GM11168 (cell line): ENCODE results near the gene KRTAP10-1.

Source experiments
- in situ Hi-C: fragments of 300-500 bp; cut with MboI; formaldehyde crosslinking; loops from one replicate; pipeline ENCODE4 v1.12.0; 2022; ENCODE audit warnings: low sequenced_read_pairs; ENCODE audit not compliant: unreplicated experiment

KRTAP10-1 gene

DNA sequence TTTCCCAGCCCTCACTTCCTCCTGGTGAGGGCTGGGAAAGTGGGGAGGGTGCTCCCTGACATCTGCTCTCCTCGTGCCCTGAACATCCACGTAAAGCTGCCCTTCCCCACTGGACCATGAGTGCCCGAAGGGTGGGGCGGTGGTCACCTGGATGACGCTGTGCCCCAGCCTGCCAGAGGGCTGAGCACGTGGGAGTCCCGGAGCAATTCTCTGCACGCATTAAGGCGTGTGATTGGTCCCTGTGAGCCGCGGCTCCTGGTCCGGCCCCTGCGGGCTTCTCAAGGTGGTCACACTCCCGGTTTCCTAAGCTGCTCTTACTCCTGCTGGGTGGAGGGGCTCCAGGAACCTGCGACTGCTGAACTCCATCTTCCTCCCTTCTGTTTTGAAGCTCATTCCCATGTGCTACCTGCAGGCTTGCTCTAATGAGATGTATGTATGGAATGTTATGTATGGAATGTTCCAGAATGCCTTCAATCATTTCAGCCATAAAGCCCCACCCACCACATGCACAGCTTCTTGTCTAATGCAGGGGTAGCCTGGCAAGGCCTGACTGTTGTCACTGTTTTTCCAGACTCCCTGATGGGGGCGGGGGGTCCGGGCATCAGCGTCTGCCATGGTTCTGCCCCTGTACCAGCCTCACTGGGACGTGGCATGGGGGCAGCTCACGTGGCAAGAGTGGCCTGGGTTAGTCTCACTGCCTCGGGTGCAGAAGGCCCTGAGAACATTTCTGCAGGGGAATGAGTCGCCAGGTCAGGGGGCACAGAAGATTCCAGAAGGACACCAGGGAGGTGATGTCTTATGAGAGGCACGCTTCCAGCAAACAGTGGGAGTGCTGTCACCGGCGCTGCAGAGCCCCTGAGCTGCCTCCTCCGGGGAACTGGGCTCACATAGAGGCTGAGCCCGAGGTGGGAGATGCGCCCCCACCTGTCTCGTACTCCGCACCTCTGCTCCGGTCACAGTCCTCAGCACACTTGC is 19.4 kb downstream of the KRTAP10-1 start:
- in situ Hi-C loops = no loop called here

DNA sequence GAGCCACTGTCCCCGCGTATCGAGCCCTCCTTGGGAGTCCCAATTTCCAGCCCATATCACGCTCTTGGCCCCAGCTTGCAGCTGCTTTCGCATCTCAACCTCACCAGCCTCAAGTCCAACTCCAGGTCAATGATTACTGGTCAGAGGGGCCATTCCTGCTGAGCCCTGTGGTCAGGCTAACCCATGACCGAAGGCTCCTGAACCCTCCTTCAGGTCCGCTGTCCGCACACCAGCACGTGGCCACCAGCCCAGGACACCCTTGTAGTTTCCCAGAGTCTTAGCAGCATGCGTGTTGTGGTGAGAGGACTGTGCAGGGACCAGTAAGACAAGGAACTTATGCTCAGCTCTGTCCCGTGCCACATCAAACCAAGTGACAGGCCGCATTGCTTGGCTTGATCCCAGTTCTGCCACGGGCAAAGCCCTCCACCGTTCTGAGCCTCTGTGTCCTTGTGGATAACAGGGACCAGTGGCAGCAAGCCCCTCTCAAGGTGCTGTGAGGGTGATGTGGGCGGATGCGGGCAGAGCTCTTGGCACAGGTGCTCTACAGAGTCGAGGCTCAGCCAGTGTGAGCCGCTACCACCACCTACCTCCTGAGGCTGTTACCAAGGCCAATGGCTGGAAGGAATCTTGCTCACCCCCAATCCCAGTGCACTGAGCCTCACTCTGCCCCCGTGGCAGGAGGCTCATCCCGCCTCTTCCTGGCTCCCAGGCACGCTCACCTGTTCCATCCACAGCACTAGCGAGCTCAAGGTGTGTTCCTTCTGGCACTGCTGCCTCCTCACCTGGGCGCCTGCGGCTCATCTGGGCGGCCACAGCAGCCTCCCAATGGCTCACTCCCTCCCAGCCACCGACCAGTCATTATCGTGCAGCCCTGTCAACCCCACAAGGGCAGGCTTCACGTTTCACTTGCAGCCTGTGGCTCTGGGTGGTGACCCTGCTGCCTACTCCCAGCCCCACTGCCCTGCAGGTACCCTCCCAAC is 20.4 kb downstream of the KRTAP10-1 start:
- in situ Hi-C loops = loop anchor here (10.0 kb wide), 1 partner anchor 275 kb away; no protein-coding TSS in a partner anchor

DNA sequence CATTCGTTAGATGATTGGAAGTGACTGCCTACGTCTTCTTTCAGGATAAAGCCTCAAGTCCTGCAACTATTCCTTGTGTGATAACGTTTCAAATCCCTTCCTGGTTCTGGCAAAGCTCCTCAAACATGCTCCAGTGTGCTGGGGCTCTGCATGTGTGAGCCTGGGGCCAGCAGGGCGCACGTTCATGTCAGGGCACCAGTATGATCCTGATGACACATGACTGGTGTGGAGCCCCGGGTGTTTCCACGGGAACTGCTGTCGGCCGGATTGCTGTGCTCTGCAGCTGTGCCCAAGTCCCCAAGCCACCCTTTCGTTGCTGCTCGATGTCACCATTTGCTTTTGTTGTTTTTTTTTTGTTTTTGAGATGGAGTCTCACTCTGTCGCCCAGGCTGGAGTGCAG is 21.3 kb downstream of the KRTAP10-1 start:
- in situ Hi-C loops = loop anchor here (10.0 kb wide), 1 partner anchor 276 kb away; no protein-coding TSS in a partner anchor

DNA sequence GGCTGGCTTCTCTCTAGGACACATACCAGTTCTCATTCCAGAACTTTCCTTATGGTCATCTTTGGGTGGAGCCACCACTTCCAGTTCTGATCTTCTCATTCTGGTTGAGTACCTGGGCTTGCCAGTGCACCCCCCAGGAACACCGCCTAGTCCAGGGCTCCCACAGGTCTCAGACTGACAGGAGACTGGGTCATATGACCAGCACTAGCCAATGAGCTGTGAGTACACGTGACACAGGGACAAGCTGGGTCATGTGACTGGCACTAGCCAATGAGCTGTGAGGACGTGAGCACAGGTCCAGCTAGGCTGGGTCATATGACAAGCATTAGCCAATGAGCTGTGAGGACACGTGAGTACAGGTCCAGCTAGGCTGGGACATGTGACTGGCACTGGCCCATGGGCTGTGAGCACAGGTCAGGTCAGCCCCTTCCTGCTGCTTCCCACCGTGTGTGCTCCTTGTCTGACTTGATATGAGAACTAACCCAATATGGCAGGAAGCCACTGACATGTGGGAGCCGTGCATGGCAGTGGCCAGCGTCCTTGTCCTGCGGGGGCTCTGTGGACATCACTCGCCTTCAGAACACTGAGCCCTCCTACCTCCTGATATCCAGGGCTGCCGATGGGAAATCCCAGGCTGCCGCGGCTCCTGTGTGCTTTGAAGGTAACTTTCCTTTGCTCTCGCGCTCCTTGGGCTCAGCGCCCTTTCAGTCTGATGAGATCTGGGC is 22.7 kb downstream of the KRTAP10-1 start:
- in situ Hi-C loops = loop anchor here (10.0 kb wide), 1 partner anchor 277 kb away; no protein-coding TSS in a partner anchor

DNA sequence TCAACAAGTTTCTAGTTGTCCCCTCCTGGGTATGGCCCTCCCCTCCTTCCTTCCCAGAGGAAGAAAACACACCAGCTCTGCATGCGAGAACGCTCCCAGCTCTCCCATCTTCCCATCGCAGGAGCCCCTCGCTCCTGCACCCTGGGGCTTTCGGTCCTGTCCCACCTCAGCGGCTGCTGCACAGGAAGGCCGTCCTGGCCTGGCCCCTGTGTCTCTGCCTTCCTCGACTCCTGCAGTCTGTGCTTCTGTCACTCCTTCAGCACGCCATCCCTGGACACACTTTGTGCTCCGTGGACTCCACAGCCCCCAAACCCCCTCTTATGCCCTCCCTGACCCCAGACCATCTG is 23.2 kb downstream of the KRTAP10-1 start:
- in situ Hi-C loops = loop anchor here (10.0 kb wide), 1 partner anchor 278 kb away; no protein-coding TSS in a partner anchor

DNA sequence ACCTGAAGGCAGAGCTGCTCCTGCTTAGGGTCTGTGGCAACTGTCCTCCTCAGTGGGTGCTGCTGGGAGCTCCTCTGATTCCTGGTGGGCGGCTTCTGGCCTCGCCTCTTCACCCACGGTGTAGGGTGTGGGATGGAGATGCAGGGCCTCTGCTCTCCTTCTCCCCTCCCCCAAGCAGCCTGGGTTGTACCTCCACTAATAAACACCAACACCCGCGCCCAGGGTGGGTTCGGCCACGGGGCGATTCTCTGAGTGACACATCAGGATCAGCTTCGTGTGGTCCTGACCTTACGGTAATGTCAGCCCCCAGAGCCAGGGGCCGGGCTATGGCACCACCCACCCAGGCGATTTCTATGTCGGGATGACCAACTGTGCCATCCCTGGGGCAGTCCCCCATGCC is 23.7 kb downstream of the KRTAP10-1 start:
- in situ Hi-C loops = loop anchor here (10.0 kb wide), 1 partner anchor 278 kb away; no protein-coding TSS in a partner anchor

DNA sequence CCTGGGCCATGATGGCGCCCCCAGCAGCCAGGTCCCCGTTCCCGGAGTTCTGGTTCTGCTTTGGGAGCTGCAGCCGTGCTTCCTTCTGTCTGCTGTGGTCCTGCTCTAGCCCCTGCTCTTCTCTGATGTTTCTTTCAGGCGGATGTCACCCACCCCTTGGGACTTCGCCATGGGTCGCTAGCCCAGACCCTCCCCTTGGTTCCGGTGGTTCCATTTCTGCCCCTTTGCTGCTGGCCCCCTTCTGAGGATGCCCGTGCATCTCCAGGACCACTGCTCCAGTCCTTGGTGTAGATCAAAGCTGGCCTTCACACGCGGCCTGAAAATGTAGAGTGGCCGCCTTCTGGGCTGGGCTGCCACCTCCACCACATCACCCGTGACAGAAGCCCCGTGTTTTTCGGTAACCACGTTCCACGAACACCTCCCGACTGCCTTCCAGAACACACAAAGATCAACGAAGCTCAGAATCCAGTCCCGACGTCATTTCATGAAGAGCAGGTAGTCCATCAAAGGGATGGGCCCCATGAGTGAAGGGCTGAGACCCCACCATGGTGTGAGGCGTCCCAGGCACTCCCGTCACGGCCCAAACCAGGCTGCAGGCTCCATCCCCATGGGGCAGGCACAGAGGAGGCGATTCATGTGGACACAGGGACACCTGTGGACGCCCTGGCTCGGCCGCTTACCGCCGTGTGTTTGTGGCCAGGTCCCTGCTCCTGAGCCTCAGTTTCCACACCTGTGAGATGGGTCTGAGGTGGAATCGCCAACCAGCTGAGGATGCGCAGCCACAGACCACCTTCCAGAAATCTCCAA is 24.4 kb downstream of the KRTAP10-1 start:
- in situ Hi-C loops = loop anchor here (10.0 kb wide), 1 partner anchor 279 kb away; no protein-coding TSS in a partner anchor

DNA sequence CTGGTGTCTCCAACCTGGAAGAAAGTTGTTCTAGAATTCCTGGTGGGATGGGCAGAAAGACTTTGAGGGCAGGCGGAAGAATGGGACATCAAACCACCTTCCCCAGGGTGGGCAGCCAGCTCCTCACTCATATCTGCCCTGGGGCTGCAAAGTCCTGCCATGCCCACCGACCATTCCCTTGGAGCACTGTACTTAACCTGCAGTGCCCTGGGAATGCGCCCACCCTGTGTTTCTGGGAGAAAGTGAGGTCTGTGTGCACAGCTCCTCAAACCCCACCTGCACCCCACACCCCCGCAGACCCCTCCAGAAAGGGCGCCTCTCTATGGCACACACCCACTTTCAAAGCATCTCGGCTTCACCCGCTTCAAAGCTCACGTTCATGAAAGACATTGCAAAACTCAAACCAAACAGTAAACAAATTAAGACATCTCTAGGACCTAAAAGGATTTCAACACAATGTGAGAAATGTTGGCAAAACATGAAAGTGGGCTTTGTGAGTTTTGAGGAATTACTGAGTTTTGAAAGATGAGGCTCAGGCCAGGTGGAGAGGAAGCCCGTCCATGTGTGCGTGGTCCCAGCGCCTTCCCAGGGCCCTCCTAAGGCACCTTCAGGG is 25.1 kb downstream of the KRTAP10-1 start:
- in situ Hi-C loops = loop anchor here (10.0 kb wide), 1 partner anchor 280 kb away; no protein-coding TSS in a partner anchor

DNA sequence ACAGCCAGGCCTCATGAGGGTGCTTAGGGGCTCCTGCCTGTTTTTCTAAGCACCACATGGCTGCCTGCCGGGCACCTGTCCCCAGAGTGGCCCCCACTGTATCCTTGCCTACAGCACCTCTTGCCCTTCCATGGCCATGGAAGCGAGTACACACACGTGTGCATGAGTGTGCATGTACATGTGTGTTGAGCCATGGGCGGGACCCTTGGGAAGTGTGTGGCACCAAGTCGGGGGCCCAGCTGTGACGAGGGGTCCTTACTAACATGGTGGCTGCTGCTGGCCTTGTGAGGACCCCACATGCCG is 25.8 kb downstream of the KRTAP10-1 start:
- in situ Hi-C loops = loop anchor here (10.0 kb wide), 1 partner anchor 281 kb away; no protein-coding TSS in a partner anchor

DNA sequence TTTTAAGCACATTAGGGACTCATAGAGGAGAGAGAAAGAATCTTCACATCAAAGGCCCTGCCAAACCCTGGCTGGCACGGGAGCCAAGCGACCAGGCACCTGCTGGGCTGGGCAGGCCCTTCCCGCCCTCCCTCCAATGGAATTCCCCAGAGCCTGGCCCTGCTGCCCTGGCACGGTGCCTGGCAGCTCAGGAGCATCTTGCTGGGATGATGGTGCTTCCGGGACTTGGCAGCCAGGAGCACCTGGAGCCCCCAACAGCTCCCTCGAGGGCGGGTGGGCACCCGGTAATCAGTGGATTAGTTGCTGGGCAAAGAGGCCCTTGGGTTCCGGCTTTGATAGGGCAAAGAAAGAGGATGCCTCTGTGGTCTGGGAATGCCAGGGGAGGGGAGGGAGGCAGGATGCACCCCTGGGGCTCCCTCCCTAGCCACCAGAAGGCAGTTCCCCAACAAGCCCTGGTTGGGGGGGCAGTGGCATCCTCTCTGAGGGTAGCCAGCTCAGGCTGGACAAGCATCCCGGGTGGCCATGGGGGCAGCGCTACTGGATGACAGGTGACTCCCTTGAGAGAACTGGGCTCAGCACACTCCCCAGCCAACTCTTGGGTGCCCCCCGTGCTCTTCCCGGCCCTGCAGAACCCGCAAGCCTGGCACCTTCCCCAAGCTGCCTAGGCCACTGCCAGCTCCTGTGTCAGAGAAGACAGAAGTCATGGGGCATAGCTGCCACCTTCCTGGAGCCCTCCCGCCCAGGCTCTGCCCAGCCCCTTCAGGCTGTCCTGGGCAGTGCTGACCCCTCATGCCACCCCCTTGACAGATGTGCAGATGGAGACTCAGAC is 26.4 kb downstream of the KRTAP10-1 start:
- in situ Hi-C loops = loop anchor here (10.0 kb wide), 1 partner anchor 281 kb away; no protein-coding TSS in a partner anchor

DNA sequence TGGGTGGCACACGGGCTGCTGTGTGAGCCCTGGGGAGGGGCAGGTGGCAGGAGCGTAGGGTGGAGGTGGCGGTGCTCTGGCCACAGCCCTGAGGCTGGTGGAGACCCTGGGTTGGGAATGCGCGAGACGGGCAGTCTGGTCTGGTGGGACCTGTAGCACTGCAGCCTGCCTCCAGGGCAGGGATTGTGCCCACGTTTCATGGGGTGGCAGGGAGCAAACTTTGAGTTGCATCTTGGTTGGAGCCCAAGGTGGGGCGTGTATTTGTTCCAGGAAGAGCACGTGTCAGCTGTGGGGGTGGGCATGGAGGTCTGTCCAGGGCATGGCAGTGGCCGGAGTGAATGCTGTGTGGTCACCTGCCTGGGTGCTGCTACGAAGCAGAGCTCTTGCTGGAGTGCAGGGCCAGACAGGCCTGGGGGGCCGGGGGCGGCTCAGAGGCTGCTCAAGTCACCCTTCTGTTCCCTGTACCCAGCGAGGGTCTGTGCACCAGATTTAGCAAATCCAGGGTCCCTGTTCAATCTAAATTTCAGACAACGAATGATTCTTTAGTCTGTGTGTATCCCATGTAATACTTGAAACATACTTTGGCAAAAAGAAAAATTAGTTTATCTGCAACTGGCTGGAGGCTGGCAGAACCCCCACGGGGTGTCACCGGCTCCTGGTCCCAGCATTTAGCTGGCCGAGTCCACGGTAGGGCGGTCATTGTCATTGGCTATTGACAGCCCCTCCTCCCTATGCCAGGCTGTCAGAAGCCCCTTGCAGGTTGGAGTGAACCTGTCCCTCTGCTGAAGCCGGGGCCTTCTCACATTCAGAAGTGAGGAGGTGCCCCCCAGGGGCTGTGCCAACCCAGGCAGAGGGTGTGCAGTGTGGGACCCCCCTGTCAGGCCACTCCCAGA is 27.3 kb downstream of the KRTAP10-1 start:
- in situ Hi-C loops = loop anchor here (10.0 kb wide), 1 partner anchor 282 kb away; no protein-coding TSS in a partner anchor

DNA sequence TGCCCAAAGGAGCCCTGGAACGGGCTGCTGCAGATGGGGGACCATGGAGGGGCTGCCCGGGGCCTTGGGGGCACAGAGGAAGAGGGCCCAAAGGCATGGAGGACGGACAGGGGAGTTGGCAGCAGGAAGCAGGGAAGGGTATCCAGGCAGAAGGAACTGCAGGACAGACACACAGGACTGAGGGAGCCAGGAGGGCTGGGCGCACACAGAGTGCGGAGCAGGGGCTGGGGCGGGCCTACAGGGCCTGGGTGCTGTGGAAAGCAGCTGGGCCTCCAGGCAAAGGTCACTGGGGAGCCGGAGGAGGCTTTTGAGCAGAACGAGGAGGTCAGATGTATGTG is 28.1 kb downstream of the KRTAP10-1 start:
- in situ Hi-C loops = loop anchor here (10.0 kb wide), 1 partner anchor 283 kb away; no protein-coding TSS in a partner anchor

DNA sequence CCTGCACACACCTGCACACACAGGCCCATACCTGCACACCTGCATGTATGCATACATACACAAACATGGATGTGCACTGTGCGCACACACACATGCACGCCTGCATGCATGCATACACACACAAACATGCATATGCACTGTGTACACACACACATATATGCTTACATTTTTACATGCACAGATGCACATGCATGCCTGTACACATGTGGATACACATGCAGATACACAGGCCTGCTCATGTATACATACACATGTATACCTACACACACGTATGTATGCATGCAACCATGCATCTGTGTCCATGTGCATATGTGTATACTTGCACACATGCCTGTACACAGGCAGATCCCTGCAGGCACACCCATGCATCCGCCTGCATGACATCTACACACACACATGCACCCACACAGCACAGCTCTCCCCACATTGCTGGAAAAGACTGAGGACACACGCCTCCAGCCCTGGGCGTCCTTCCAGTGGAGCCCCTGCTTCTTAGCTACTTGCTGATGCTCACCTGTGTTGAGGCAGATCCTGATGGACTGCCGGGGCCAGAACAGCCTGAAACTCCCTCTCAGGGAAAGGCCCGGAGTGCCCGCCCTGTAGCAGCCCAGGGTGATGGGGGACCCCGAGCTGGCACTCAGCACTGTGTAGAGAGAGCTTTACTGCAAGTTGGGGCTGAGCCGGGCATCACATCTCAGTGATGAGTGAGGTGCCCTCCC is 28.6 kb downstream of the KRTAP10-1 start:
- in situ Hi-C loops = loop anchor here (10.0 kb wide), 1 partner anchor 283 kb away; no protein-coding TSS in a partner anchor

DNA sequence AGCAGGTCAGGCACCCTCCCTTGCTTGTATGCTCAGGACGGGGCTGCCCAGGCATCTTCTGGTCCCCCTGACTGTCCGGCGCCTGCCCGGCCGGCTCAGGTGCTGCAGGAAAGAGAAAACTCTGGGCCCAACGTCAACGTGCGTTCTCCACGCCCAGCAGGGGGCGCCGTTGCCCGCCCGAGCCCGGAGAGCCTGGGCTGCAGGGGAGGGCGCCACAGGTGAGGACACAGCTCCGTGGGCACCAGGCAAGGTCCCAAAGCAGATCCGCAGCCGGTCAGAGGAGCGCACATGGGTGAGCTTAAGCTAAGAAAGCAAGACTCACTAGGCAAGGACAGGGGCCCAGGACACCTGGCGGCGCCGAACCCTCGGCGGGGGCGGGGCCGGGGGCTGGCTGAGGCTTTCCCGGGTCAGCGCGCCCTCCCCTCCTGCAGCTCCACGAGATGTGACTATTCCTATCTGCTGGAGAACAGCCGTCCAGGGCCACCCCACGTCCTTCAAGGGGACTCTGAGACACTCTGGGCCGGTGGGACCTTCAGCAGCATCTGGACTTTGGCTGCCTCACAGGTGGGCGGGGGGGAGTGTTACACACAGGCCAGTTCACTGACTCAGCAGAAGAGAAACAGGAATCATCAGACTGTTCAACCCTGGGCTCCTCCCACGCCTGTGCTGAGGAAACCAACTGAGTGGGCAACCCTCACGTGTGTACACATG is 29.3 kb downstream of the KRTAP10-1 start:
- in situ Hi-C loops = loop anchor here (10.0 kb wide), 1 partner anchor 284 kb away; no protein-coding TSS in a partner anchor

DNA sequence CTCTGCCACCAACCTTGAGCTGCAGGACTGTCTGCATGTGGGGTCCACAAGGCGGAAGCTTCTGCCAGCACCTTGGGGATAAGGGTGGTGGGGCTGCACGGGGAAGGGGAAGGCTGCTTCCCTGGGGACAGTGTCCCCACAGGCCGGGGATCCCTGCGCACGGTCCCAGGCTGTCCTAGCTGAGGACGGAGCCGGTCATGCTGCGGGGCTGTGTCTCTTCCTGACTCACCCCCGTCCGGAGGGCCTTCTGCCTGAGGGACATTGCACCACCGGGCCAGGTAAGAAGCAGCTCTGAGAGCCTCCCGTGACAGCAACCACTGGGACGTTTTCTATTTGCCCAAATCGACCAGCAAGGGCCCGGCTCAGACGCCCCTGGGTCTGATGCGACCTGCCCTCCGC is 29.9 kb downstream of the KRTAP10-1 start:
- in situ Hi-C loops = loop anchor here (10.0 kb wide), 1 partner anchor 285 kb away; no protein-coding TSS in a partner anchor
